ENCODE results near the gene TRABD2A.

DNA sequence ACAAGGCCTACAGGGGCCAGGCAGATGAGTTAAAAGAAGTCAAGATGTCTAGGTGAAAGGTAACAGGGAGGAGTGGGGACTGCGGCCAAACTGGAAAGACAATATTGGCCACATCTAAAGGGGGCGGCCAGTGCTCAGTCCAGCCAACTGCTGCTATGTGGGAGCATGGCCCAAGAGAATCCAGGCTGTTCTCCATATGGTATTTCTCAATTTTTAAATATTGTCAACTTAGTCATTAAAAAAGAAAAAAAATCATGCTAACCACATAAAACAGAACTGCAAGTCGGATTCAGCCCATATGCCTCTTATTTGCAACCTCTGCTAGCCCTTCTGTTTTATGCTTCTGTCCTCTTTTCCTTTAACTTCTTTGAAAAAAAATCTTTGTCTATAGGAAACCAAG lies 14.8 kb downstream of the TRABD2A start:
- TF ChIP-seq, protein P1, sequence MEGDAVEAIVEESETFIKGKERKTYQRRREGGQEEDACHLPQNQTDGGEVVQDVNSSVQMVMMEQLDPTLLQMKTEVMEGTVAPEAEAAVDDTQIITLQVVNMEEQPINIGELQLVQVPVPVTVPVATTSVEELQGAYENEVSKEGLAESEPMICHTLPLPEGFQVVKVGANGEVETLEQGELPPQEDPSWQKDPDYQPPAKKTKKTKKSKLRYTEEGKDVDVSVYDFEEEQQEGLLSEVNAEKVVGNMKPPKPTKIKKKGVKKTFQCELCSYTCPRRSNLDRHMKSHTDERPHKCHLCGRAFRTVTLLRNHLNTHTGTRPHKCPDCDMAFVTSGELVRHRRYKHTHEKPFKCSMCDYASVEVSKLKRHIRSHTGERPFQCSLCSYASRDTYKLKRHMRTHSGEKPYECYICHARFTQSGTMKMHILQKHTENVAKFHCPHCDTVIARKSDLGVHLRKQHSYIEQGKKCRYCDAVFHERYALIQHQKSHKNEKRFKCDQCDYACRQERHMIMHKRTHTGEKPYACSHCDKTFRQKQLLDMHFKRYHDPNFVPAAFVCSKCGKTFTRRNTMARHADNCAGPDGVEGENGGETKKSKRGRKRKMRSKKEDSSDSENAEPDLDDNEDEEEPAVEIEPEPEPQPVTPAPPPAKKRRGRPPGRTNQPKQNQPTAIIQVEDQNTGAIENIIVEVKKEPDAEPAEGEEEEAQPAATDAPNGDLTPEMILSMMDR (IDR thresholded peaks at IDR 0.05), result no peak
- no peak for TF ChIP-seq POLR2A (IDR thresholded peaks at IDR 0.05)

Data from prostate gland (tissue), 2 donors.